SK-N-MC (cell line): Measurements from ENCODE around the gene STK11.

Experiments used
- EZH2 ChIP-seq: fragments of 200-600 bp; sonication (generic); IDR thresholded peaks from one replicate; pipeline ENCODE4 v1.6.1; 2017; ENCODE audit warnings: antibody characterized with exemption
- POLR2AphosphoS5 ChIP-seq: IDR thresholded peaks from 2 replicates; pipeline ENCODE4 v1.6.1; 2012; ENCODE audit warnings: mild to moderate bottlenecking, low read depth, low read length, borderline replicate concordance

DNA sequence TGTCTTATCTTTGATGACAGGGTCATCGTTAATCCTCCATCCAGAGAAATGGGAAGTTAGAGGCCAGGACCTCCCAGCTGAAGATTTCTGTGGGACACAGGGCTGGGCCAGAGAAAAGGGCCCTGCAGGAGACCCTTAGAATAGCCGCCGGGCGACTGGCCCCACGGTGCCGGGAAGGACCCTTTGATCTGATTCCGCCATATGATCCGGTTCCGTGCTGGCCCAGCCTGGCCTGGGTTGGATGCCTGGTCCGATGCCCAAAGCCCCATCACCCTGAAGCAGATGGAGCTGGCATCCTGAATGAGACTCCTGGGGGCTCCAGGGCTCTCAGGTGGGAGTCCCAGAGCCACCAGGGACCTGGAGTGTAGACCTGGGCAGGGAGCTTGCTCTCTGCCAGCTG lies 6.0 kb upstream of the STK11 start:
- TF ChIP-seq POLR2AphosphoS5 = no peak
- no peak for TF ChIP-seq EZH2
